Measurements from ENCODE around the gene SLC9A9. TPM values are rescaled to one million over a fixed set of nuclear protein-coding genes. Genes with fewer than 3 reads are reported as not detected.

Gene SLC9A9
- total RNA-seq, 6 experiments from 2014 or later: 0.10 to 0.55 (median 0.33) TPM; not detected in 2

- no peak overlapping the region; the same call in 1 of the 2 replicates for H3K27ac Mint-ChIP-seq
- DNase-seq: no peak
- no peaks in the 10 kb centered on the region for H3K36me3 Mint-ChIP-seq (ENCODE audit: low read depth)
These were observed 418.4 kb downstream of the SLC9A9 start for GRCh38 chr3:143429628-143430514.

GRCh38 chr3:143428294-143428693 is 420.0 kb downstream of the SLC9A9 start:
- DNase-seq: no peak
- Mint-ChIP-seq H3K27me3 (ENCODE audit: insufficient read depth) (no peaks in the 10 kb centered on the region), H3K4me1 (ENCODE audit: low read depth) (peaks cover 6% of the 10 kb centered on the region; the same call in 1 of the 2 replicates), H3K4me3 (no peak overlapping the region), H3K36me3 (ENCODE audit: low read depth) (no peaks in the 10 kb centered on the region), H3K27ac (no peak overlapping the region), H3K9me3 (no peaks in the 10 kb centered on the region)
- TF ChIP-seq, protein P1, sequence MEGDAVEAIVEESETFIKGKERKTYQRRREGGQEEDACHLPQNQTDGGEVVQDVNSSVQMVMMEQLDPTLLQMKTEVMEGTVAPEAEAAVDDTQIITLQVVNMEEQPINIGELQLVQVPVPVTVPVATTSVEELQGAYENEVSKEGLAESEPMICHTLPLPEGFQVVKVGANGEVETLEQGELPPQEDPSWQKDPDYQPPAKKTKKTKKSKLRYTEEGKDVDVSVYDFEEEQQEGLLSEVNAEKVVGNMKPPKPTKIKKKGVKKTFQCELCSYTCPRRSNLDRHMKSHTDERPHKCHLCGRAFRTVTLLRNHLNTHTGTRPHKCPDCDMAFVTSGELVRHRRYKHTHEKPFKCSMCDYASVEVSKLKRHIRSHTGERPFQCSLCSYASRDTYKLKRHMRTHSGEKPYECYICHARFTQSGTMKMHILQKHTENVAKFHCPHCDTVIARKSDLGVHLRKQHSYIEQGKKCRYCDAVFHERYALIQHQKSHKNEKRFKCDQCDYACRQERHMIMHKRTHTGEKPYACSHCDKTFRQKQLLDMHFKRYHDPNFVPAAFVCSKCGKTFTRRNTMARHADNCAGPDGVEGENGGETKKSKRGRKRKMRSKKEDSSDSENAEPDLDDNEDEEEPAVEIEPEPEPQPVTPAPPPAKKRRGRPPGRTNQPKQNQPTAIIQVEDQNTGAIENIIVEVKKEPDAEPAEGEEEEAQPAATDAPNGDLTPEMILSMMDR (IDR thresholded peaks at IDR 0.05): no peak

More at GRCh38 chr3:143429628-143430514, 418.4 kb downstream of the SLC9A9 start:
- Mint-ChIP-seq H3K4me1 (ENCODE audit: low read depth) (peaks cover 6% of the 10 kb centered on the region; the same call in 1 of the 2 replicates), H3K27me3 (ENCODE audit: insufficient read depth) (no peaks in the 10 kb centered on the region), H3K9me3 (no peaks in the 10 kb centered on the region), H3K4me3 (no peak overlapping the region)
- TF ChIP-seq, protein P1 (IDR thresholded peaks at IDR 0.05): no peak

DNA sequence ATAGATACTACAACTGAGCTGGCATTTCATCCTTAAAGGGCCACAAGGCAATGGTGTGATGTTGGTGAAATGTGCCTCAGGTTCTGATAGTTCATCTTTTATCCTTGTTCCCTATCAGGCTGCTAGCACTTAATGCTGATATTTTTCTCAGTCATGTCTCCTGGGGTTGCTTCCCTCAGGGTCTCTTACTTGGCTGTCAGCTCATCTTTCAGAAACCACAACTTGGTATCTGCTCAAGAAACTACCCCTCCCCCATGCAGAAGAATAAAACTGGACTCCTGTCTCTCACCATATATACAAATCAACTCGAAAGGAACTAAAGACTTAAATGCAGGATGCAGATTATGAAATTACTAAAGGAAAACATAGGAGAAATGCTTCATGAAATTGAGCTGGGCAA is 420.6 kb downstream of the SLC9A9 start:
- Mint-ChIP-seq H3K36me3 (ENCODE audit: low read depth) (no peaks in the 10 kb centered on the region), H3K27ac (no peak overlapping the region), H3K9me3 (no peaks in the 10 kb centered on the region), H3K27me3 (ENCODE audit: insufficient read depth) (peaks cover 2% of the 10 kb centered on the region; the same call in 1 of the 2 replicates), H3K4me3 (no peak overlapping the region), H3K4me1 (ENCODE audit: low read depth) (peaks cover 6% of the 10 kb centered on the region; the same call in 1 of the 2 replicates)
- DNase-seq: no peak
- TF ChIP-seq, protein P1 (IDR thresholded peaks at IDR 0.05): no peak

DNA sequence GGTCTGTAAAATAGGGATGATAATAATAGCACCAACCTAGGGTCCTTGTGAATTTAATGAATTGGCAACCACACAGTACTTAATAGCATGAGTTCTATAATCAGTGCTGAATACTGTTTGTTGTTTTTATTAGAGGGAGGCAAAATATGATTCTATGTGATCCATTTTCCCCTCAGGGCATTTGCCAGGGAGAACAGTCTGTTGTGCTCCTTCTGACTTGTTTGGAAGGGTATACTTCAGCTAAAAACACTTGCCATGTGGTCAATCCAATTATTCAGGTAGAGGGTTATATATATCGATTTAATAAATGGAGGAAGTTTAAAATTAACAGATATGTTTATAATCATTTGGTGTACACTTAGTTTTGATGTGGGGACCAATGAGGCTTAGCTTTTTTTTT is 423.4 kb downstream of the SLC9A9 start:
- Mint-ChIP-seq H3K4me1 (ENCODE audit: low read depth) (peaks cover 19% of the 10 kb centered on the region), H3K9me3 (no peaks in the 10 kb centered on the region), H3K27ac (no peak overlapping the region), H3K4me3 (no peak overlapping the region), H3K36me3 (ENCODE audit: low read depth) (no peaks in the 10 kb centered on the region), H3K27me3 (ENCODE audit: insufficient read depth) (peaks cover 2% of the 10 kb centered on the region; the same call in 1 of the 2 replicates)
- DNase-seq: no peak
- TF ChIP-seq, protein P1 (IDR thresholded peaks at IDR 0.05): no peak

DNA sequence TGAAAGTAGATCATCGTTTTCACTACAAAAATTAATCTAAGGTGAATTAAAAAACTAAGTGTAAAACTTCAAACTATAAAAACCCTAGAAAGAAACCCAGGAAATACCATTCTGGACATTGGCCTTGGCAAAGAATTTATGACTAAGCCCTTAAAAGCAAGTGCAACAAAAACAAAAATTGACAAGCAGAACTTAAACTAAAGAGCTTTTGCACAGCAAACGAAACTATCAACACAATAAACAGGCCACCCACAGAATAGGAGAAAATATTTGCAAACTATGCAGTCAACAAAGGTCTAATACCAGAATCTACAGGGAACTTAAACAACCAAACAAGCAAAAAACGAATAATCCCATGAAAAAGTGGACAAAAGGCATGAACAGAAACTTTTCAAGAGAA is 426.7 kb downstream of the SLC9A9 start:
- H3K27ac Mint-ChIP-seq: no peak overlapping the region
- H3K27me3 Mint-ChIP-seq (ENCODE audit: insufficient read depth): peaks cover 8% of the 10 kb centered on the region; the same call in 1 of the 2 replicates
- H3K36me3 Mint-ChIP-seq (ENCODE audit: low read depth): no peaks in the 10 kb centered on the region
- H3K4me3 Mint-ChIP-seq: peak overlapping the region; percentile 32; the same call in 1 of the 2 replicates
- DNase-seq: peak; percentile 6
- peaks cover 16% of the 10 kb centered on the region for H3K4me1 Mint-ChIP-seq (ENCODE audit: low read depth)
- TF ChIP-seq, protein P1 (IDR thresholded peaks at IDR 0.05): no peak
- H3K9me3 Mint-ChIP-seq: no peaks in the 10 kb centered on the region
